Peyer's patch (tissue), 4 donors: ENCODE data around the gene PABPC4L. TPM values are rescaled to one million over a fixed set of nuclear protein-coding genes. Genes with fewer than 3 reads are reported as not detected.

Experiments
- DNase-seq, 3 donors: peaks; one replicate each; pipeline ENCODE4 v3.0.0-alpha.2; 2017 to 2019
- H3K27ac ChIP-seq, 4 donors: fragments of 200-600 bp; sonication (generic); one replicate each; pipeline ENCODE4 v1.5.1; 2016 to 2019
- H3K27me3 ChIP-seq, 2 donors: fragments of 200-600 bp; sonication (generic); one replicate each; pipeline ENCODE4 v1.5.1; 2019
- H3K36me3 ChIP-seq, 3 donors: fragments of 200-600 bp; sonication (generic); one replicate each; pipeline ENCODE4 v1.5.1; 2016 to 2019
- H3K4me1 ChIP-seq, 4 donors: fragments of 200-600 bp; sonication (generic); one replicate each; pipeline ENCODE4 v1.5.1; 2016 to 2019
- H3K4me3 ChIP-seq, 4 donors: fragments of 200-600 bp; sonication (generic); 1 replicate in 3 of 4; 2 replicates in 1 of 4; pipeline ENCODE4 v1.5.1; 2016 to 2019; ENCODE audit warnings: mild to moderate bottlenecking in 1 of 4
- H3K9me3 ChIP-seq, 4 donors: fragments of 200-600 bp; sonication (generic); one replicate each; pipeline ENCODE4 v1.5.1; 2016 to 2019; ENCODE audit warnings: mild to moderate bottlenecking in 1 of 4
- POLR2A ChIP-seq, 2 donors: fragments of 450-650 bp; IDR thresholded peaks; one replicate each; pipeline ENCODE4 v1.5.1; 2017; ENCODE audit warnings: antibody characterized with exemption in 2 of 2, mild to moderate bottlenecking in 2 of 2, moderate library complexity in 2 of 2
- total RNA-seq, 4 donors: library from RNA; depleted of rRNA; stranded (reverse); fragments of >200 nt; gene quantifications; one replicate each; pipeline ENCODE4 v1.1.0, GENCODE V29; 2016
- TF ChIP-seq, protein P1 (sequence below), 6 experiments: fragments of 450-650 bp in 4 of 6; fragments of 200-600 bp in 2 of 6; sonication (generic) in 1 of 6; IDR thresholded peaks; one replicate each; pipeline ENCODE4 v1.5.1; 2017 to 2019; ENCODE audit warnings: antibody characterized with exemption in 6 of 6, mild to moderate bottlenecking in 3 of 6, moderate library complexity in 1 of 6

PABPC4L gene
- total RNA-seq, 4 donors from 2014 or later, result 1.7 TPM; not detected in 3

- DNase-seq, result no peak
- no peaks in the 10 kb centered on the region for H3K27me3 ChIP-seq
- no peaks in the 10 kb centered on the region for H3K4me1 ChIP-seq
- no peak overlapping the region for H3K27ac ChIP-seq
- no peaks in the 10 kb centered on the region for H3K36me3 ChIP-seq
- H3K9me3 ChIP-seq, result no peaks in the 10 kb centered on the region
- no peak for TF ChIP-seq POLR2A (IDR thresholded peaks at IDR 0.05)
- TF ChIP-seq, protein P1, sequence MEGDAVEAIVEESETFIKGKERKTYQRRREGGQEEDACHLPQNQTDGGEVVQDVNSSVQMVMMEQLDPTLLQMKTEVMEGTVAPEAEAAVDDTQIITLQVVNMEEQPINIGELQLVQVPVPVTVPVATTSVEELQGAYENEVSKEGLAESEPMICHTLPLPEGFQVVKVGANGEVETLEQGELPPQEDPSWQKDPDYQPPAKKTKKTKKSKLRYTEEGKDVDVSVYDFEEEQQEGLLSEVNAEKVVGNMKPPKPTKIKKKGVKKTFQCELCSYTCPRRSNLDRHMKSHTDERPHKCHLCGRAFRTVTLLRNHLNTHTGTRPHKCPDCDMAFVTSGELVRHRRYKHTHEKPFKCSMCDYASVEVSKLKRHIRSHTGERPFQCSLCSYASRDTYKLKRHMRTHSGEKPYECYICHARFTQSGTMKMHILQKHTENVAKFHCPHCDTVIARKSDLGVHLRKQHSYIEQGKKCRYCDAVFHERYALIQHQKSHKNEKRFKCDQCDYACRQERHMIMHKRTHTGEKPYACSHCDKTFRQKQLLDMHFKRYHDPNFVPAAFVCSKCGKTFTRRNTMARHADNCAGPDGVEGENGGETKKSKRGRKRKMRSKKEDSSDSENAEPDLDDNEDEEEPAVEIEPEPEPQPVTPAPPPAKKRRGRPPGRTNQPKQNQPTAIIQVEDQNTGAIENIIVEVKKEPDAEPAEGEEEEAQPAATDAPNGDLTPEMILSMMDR (IDR thresholded peaks at IDR 0.05), result no peak
- H3K4me3 ChIP-seq, result no peak overlapping the region
Measured at GRCh38 chr4:134147941-134148340, 53.6 kb downstream of the PABPC4L start.
